Midbrain (tissue), 1 donor: ENCODE measurements around the gene BCL11A.
A peak's percentile ranks its signal among the peaks of the same experiment; 100 is the strongest.

Experiments
- DNase-seq: peaks from one replicate; lab custom pipeline; 2025; lab: John Stamatoyannopoulos, UW

Gene BCL11A

DNA sequence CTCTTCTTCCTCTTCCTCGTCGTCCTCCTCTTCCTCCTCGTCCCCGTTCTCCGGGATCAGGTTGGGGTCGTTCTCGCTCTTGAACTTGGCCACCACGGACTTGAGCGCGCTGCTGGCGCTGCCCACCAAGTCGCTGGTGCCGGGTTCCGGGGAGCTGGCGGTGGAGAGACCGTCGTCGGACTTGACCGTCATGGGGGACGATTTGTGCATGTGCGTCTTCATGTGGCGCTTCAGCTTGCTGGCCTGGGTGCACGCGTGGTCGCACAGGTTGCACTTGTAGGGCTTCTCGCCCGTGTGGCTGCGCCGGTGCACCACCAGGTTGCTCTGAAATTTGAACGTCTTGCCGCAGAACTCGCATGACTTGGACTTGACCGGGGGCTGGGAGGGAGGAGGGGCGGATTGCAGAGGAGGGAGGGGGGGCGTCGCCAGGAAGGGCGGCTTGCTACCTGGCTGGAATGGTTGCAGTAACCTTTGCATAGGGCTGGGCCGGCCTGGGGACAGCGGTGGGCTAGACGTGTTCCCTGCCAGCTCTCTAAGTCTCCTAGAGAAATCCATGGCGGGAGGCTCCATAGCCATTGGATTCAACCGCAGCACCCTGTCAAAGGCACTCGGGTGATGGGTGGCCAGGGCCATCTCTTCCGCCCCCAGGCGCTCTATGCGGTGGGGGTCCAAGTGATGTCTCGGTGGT is 91.9 kb downstream of the BCL11A start:
- no peak for DNase-seq

DNA sequence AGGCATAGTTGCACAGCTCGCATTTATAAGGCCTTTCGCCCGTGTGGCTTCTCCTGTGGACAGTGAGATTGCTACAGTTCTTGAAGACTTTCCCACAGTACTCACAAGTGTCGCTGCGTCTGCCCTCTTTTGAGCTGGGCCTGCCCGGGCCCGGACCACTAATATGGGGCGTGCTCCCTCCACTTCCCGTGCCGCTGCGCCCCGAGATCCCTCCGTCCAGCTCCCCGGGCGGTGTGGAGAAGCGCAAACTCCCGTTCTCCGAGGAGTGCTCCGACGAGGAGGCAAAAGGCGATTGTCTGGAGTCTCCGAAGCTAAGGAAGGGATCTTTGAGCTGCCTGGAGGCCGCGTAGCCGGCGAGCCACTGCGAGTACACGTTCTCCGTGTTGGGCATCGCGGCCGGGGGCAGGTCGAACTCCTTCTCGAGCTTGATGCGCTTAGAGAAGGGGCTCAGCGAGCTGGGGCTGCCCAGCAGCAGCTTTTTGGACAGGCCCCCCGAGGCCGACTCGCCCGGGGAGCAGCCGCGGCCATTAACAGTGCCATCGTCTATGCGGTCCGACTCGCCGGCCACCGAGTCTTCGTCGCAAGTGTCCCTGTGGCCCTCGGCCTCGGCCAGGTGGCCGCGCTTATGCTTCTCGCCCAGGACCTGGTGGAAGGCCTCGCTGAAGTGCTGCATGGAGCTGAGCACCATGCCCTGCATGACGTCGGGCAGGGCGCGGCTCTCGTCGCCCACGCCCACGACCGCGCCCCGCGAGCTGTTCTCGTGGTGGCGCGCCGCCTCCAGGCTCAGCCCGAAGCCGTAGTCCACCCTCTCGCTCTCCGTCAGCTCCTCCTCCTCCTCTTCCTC is 92.7 kb downstream of the BCL11A start:
- no peak for DNase-seq

DNA sequence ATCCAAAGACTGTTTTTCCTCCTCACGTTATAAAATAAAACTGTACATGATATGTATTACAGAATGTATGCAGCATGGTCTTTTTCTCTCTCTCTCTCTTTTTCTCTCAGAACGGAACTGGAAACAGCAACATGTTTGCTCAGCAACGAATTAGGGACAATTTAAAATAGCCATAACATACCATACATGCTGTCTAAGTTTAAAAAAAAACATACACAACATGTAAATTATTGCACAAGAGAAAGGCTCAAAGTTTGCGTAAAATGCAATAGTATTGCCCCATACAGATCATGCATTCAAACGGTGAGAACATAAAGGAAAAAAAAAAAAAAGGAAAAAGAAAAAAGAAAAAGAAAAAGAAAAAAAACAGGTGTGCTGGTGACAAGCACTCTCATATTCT is 93.6 kb downstream of the BCL11A start:
- no peak for DNase-seq

DNA sequence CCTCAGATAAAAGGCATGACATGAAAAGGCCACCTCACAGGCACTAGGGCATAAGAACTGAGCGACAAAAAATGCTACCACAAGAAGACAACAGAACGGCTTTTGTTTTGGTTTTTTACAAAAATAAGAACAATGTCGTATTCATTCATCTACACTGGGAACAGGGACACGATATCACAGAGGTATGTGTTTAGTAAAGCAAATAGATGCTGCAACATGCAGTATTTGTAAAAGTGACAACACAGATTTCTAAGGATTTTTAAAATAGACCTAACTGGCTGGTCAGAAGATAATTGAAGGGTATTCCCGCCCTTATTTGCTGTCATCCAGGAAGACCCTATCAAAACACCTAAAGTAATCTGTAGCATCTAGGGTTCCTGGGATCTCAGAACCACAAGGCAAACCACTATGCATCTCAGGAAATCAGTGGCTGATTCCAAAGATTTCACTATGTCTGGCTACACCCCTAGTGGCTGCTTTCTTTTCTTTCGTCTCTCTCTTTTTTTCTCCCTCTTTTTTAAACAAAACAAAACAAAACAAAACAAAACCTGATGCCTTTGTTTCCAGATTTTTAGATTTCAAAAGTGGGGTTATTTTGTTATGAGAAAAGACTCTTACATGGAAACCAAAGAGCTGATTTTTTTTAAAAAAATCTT is 97.2 kb downstream of the BCL11A start:
- no peak for DNase-seq

DNA sequence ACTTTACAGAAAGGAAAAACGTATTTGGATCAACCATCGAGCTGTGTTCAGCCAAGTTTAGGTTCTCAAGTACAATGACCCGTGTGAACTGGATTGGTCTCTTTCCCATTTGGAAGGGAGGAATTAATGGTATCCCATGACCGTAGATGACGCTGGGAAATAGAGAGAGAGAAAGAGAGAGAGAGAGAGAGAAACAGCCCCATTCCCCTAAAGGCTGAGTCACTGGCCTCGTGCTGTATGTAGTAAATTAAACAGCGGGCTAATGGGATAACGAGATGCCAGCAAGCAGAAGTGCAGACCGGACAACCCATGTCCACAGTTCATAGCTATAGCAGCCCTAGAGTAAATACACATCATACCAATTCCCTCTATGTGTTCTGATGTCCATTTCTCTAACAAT is 99.6 kb downstream of the BCL11A start:
- no peak for DNase-seq

DNA sequence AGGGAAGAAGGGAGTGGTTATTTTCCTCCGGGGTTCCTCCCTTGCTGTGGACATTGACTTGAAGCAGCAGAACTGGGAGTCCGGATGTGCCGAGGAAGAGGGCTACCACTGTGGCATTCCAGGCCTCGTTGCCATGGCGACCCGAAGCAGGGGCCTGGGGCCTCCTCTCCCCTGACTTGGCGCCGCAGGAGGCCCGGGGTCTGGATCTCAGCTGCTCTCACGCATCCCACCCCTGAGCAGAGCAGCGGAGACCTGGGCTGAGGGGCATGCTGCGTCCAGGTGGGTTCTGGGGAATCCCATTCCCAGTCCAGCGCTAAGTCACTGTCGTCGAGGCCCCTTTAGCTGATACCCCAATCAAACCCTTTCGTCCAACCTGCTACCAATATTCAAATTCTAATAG is 100.2 kb downstream of the BCL11A start:
- DNase-seq: no peak

DNA sequence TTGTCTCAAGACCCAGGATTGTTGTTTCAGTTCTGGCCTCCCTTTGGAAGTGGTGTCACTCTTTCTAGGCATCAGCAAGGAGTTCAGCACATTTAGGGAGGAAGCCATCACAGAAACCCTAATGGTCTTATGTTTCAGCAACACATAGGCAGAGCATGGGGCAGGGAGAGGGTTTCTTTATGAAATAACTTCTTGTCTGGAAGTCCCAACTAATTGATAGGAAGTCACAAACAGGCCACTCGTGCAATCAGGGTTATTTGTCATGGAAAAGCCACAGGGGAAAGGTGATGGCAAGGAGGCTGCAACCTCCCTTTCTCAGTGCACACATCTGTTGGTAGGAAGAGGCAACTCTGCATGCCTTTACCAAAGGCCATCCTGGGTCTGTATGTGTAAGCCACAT is 103.0 kb downstream of the BCL11A start:
- no peak for DNase-seq

DNA sequence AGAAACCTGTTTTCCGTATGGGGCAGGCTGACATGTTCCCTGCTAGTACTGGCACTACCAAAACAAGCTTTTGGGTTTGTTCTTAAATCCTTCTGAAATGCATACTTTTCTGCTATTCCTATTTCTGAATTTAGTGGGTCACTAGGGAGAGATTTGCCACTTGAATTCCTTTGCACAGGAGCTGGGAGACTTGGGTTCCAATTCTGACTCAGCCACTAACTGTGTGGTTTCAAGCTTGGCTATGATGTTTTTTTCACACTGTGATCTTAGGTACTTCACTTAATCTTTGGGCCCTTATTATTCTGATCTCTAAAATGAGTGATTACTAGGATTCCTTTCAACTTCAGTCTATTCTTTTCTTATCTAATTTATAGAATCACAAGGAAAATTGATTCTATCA is 105.5 kb downstream of the BCL11A start:
- DNase-seq: no peak

DNA sequence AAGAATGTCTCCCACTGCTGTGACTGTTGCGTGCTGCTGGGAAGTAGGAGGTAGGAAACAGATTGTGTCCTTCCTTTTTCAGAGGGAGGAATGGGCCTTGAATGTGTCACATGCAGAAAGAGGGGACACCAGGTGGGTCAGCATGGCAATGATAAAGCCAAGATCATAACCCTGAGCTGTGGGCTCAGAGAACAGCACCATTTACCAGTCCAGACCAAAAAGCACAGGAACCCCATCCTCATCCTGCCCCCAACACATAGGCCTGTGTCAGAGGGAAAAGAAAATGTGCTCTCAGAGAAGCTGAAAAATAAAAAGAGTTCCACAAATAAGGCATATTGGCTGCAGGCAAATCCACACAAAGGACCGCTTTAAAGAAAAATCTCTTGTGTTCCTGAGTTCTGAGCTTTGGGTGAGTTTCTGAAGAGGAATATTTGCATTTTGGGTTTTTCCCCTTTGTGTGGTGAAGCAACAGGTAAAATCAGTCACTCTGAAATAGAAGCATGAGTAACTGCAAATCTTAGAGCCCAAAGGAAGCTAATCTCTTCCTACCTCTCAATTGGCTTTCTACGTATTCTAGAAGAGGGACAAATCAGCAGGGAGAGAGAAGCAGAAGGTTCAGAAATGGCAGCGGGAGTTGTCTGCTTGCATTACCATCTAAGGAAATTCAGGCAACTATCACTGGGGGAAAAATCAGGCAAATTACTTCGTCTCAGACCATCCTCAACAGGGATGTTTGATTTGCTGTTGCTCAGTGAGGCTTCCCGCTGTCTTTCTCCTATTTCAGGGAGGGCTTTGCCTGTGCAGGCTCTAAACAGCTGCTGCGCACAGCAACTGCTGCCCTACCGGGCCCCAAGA is 106.8 kb downstream of the BCL11A start:
- no peak for DNase-seq

DNA sequence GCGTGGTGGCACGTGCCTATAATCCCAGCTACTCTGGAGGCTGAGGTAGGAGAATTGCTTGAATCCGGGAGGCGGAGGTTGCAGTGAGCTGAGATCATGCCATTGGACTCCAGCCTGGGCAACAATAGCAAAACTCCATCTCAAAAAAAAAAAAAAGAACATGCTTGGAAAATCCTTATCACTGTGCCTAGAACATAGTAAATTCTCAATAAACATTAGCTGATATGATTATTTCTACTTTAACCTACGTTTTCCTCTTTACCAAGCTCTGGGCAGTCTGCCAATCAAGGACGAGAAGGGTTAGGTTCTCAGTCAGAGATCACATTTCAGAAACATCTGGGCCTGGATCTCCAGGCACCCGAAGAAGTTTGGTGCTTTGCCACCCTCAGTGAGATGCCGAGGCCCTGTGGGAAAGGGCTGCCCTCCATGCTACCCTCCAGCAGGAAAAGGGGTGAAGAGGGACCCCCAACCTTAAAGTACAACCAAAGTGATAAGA is 107.7 kb downstream of the BCL11A start:
- no peak for DNase-seq

DNA sequence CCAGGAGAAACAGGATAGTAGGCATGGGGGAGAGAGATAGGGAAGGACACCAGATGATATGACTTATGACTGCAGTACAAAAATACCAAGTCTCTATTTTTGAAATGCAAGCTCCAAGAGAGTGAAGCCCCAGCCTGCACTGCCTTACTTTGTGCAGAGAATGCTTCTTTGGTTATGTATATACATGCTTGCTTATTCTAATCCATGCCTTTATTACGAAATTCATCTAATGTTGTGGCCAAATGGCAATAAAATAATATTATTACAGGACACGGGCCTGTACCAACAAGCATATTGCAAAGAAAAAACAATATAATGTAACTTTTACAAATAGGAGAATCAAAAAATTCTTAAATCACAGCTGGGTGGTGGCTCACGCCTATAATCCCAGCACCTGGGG is 110.8 kb downstream of the BCL11A start:
- DNase-seq: no peak

DNA sequence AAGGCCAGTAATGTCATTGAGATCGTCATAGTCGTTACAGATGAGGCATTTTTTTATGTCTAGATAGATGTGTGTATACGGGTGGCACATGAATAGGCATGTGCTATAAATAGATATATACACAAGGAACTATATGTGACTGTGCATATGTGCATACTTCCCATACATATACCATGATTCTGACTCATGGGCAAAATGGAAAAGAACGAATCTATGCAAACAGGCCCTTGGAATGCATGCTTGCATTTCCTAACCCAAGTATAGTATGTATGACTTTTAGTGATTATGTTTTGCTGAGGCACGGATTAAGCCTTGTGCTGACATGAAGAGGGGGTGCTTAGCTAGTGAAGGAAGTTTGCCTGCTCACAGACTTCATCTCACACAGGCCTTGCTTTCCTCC is 111.7 kb downstream of the BCL11A start:
- no peak for DNase-seq

DNA sequence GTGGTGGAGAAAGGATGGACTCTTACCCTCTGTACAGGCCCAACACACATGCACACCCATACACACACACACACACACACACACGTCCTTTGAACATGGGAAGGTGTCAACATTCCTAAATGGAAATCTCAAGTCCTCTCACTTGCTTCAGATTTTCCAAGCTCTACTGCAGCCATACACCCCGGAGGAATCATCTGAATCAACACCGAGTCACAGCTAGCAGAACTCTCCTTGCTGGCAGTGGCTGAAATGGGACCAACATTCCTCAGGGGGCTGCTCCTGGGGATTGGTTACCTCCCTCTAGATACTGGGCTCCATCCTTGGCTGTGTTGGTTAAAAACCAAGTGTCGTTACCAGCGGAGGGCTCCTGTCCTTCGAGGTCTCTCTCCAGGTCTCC is 112.7 kb downstream of the BCL11A start:
- DNase-seq: no peak

DNA sequence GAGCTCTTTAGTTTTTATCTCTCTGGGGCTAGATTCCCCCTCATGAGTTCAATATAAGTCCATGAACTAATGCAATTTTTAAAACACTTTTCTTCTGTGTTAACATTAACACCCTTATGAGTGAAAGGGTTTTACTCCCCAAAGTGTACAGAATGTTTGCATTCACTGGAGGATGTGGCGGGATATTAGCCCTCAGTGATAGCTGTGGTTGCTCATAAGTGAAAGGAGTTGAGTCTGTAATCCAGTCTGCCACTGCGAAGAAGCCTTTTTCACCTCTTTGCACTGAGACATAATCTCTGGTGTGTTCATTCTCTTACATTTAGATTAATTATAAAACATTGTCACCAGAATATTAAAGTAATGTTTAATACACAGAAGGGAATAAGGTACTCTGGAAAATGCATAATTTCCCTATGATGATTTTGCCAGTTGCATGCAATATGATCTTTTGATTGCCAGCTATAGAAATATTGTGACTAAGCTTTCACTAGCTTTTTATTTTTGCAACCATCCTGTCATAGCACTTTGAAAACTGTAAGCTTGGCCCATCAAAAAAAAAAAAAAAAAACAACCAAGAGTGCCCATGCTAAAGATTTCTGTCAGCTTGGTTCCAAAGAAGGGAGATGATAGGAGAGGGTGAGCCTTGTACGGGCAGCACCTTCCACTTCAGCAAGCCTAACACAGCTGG is 113.2 kb downstream of the BCL11A start:
- no peak for DNase-seq

DNA sequence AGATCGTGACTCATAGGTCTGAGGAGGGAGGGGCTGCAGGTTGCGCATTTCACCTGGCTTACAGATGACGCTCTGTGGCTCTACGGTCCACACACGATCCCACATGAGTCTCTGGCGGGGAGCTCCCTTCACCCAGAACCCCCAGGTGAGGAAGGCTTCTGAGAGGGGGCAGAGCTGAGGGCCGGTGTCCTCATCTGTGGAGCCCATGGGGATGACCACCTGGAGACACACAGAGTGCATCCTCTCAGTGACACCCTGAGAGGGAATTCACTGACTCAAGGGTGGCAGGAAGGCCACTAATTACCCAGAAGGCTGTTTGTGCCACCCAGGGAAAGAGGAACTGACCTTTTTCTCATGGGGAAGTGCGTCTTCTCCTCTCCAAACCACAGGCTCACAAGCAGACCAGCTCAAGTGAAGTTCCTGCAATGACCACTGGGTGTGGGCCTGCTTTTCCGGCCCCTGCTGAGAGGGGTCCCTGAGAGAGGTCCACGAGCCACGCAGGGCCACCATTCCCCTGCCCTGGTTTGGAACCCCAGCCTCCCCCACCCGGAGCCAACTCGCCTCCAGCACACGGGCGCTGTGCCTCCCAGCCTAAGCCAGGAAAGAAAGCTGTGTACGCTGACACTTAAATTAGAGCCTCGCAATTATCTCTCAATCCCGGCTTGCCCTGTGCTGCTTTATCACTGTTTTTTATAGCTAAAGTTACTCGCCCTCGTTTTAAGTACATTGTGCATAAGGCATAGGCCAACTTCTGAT is 114.1 kb downstream of the BCL11A start:
- DNase-seq: peak; percentile 4

DNA sequence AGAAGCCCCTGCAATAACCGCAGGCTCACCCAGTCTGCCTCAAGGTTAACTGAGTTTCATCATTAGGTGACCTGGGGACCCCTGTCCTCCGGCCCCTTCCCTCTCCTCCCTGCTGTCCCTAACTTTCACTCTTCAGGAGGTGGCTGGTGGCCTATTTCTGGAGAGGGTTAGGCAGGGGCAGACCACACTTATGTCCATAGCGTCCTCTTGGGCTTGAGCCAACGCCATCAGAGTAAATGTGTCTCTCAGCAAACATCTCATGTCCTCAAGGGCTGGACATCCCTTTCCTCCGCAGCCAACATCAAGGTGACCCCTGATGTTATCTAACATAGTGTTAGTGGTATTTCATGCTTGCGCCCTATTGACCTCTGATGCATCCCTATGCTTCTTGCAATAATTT is 114.8 kb downstream of the BCL11A start:
- no peak for DNase-seq

DNA sequence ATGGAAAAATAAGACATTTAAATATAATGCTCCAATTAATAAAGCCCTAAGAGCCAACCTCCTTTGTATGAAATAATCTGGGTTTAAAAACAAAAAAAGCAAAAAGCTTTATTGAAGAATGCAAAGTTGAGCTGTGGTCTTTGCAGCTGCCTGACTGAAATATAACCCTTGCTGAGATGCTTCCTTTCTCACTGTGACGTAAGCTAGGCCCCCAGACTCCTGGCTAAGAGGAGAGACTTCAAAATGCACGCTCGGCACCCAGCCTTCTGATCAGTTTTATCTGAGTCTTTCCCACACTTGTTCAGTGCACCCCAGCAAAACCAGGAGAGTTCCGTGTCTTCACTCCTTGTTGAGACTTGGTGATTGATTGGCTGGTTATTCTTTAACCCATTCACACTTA is 115.3 kb downstream of the BCL11A start:
- no peak for DNase-seq

DNA sequence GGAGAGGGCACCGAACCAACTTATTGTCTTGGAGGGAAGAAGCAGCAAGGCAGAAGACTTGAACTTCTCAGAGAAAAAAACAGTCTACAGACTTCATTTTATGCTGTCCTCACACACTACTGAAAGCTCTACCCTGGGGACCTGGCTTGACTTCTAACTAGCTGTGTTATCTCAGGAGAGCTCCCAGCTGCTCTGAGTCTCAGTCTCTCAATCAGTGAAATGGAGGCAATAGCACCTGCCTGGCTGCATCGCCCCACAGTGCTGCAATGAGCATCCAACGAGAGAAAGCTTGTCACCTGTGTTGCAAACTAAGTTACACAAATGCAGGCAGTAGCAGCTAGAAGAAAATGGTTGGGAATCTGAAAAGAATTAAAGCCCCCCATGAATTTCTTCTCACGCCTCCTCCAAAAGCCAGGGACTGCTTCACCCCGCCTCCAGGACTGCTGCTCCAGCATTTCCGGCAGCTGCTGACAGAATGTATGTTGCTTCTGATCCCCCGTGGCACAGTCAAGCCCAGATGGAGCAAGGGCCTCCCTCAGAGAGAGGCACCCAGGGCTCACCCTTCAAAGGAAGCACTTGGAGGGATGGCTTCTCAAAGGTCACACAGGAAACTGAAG is 116.3 kb downstream of the BCL11A start:
- no peak for DNase-seq

DNA sequence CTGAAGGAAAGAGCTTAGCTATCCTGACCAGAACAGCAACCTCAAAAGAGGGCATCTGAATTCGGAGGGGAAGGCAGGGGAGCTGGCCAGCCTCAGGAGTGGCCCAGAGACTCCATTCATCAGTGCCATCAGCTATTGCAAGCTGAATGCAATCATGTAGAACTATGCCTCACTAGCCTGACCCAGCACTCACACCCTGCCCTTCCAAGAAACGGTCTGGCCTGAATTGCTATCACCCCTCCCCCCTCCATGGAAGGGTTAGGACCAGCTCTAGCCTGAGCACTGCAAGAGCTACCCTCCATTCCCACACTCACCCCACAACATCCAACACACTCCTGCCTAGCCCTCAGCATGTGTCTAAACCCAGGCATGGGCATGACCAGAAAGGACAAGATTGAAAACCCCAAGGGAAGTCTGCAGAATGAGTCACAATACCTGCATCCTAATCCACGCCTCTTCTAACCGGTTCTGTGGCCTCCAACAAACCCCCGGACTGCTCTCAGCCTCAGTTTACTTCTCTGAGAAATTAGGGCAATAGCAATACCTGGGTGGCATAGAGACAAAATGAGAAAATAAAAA is 120.3 kb downstream of the BCL11A start:
- DNase-seq: no peak
